Sigmoid colon (tissue), 4 donors: Measurements from ENCODE around the gene PPEF2.

Source experiments
- CTCF ChIP-seq, 4 experiments: fragments of 450-650 bp in 3 of 4; fragments of 200-600 bp in 1 of 4; IDR thresholded peaks; one replicate each; pipeline ENCODE4 v1.5.1; 2016 to 2019; ENCODE audit warnings: antibody characterized with exemption in 4 of 4, mild to moderate bottlenecking in 3 of 4, moderate library complexity in 2 of 4
- POLR2AphosphoS5 ChIP-seq, 4 donors: sonication (generic); formaldehyde crosslinking; IDR thresholded peaks; one replicate each; pipeline ENCODE4 v1.6.1; 2017; ENCODE audit warnings: antibody characterized with exemption in 4 of 4

GRCh38 chr4:75930152-75930551, 27.9 kb upstream of the PPEF2 start:
- TF ChIP-seq CTCF (IDR thresholded peaks at IDR 0.05) (no peak), POLR2AphosphoS5 (IDR thresholded peaks at IDR 0.05) (no peak)
